ENCODE measurements around the gene CD3E. TPM values are rescaled to one million over a fixed set of nuclear protein-coding genes. Genes with fewer than 3 reads are reported as not detected.

The CD3E gene
- total and polyA plus RNA-seq, 9 of the 15 experiments (the other 6 are each of a cell fraction or from before 2014, with no cell fraction given), result 0.07 to 0.62 (median 0.19) TPM; not detected in 5

- TF ChIP-seq, protein P1, sequence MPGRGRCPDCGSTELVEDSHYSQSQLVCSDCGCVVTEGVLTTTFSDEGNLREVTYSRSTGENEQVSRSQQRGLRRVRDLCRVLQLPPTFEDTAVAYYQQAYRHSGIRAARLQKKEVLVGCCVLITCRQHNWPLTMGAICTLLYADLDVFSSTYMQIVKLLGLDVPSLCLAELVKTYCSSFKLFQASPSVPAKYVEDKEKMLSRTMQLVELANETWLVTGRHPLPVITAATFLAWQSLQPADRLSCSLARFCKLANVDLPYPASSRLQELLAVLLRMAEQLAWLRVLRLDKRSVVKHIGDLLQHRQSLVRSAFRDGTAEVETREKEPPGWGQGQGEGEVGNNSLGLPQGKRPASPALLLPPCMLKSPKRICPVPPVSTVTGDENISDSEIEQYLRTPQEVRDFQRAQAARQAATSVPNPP (IDR thresholded peaks at IDR 0.05; ENCODE audit: borderline replicate concordance, insufficient read depth, insufficient read length), result no peak
- TF ChIP-seq ZNF764 (CRISPR knock-in tag; IDR thresholded peaks at IDR 0.05; ENCODE audit: low read depth) (no peak), ZNF398 (CRISPR knock-in tag; IDR thresholded peaks at IDR 0.05) (no peak), PBX2 (CRISPR knock-in tag; IDR thresholded peaks at IDR 0.05; ENCODE audit: low read depth) (no peak), PBX2 (tag; conservative IDR thresholded peaks at IDR 0.05; ENCODE audit: low read depth) (no peak), PYGO2 (tag; IDR thresholded peaks at IDR 0.05) (no peak), TFAM (CRISPR knock-in tag; conservative IDR thresholded peaks at IDR 0.05) (no peak), ZNF778 (CRISPR knock-in tag; IDR thresholded peaks at IDR 0.05) (no peak), ZNF184 (CRISPR knock-in tag; IDR thresholded peaks at IDR 0.05) (no peak), MTA1 (IDR thresholded peaks at IDR 0.05; ENCODE audit: borderline replicate concordance) (peak; percentile 35; the same call in 1 of the 2 replicates), ATF3 (IDR thresholded peaks at IDR 0.05) (peak; percentile 82), ATF3 (CRISPR knock-in tag; conservative IDR thresholded peaks at IDR 0.05) (no peak), POLR2AphosphoS5 (IDR thresholded peaks at IDR 0.05; ENCODE audit: control insufficient read depth, insufficient read depth, low read depth, low read length) (no peak), SRSF7 (optimal IDR thresholded peaks at IDR 0.05; ENCODE audit: low read depth, low read length) (no peak), NBN (IDR thresholded peaks at IDR 0.05; ENCODE audit: low read depth) (no peak), TSC22D4 (tag; IDR thresholded peaks at IDR 0.05) (no peak), SRSF3 (IDR thresholded peaks at IDR 0.05; ENCODE audit: insufficient read depth, low read length) (no peak), PTTG1 (tag; IDR thresholded peaks at IDR 0.05; ENCODE audit: low read depth) (no peak), ZBTB1 (CRISPR knock-in tag; IDR thresholded peaks at IDR 0.05; ENCODE audit: borderline replicate concordance, low read depth) (no peak), CBFA2T3 (IDR thresholded peaks at IDR 0.05) (peak; percentile 68)
- TF ChIP-seq, protein P2, sequence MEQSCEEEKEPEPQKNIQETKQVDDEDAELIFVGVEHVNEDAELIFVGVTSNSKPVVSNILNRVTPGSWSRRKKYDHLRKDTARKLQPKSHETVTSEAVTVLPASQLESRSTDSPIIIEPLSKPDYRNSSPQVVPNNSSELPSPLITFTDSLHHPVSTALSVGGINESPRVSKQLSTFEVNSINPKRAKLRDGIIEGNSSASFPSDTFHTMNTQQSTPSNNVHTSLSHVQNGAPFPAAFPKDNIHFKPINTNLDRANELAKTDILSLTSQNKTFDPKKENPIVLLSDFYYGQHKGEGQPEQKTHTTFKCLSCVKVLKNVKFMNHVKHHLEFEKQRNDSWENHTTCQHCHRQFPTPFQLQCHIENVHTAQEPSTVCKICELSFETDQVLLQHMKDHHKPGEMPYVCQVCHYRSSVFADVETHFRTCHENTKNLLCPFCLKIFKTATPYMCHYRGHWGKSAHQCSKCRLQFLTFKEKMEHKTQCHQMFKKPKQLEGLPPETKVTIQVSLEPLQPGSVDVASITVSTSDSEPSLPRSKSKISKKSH (CRISPR knock-in tag; IDR thresholded peaks at IDR 0.05), result no peak
These were observed 38.1 kb downstream of the CD3E start, which contains the start of gene CD3D (continued) for GRCh38 chr11:118342503-118343161.

Data from K562 (cell line).